ENCODE measurements around the gene MRRF. TPM values are rescaled to one million over a fixed set of nuclear protein-coding genes. Genes with fewer than 3 reads are reported as not detected.

Gene MRRF
- total and polyA plus RNA-seq, 2 of the 4 experiments (the other 2 are of a cell fraction), result 32.1 to 38.0 TPM

DNA sequence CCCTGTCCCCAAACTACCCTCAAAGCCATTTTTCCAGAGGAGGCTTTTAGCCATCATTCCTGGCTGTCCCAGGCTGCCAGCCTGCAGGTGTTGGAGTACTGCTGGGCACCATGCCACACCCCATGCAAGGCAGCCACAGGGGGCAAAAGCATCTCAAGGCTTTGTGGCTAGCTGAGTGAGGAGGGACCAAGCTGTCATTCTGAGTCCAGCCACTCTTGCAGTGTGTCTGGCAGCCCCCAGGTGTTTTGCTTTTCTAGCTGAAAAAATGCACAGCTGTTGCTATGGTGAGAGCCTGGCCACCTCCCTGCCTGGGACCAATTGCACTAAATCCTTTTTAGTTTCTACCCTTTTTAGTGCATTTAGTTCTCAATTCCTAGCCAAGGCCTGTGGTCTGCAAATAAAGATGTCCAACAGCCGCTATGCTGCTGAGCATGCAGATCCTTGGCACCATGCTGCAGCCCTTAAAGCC, 55.8 kb downstream of the MRRF start:
- no peak overlapping the region for H3K14ac ChIP-seq (replicated peaks; ENCODE audit: low read depth, low read length)
- in situ Hi-C loops (cut with MboI; ENCODE audit: low sequenced_read_pairs), result no loop called here
- no peaks in the 10 kb centered on the region for H3K27me3 ChIP-seq (ENCODE audit: control insufficient read depth, insufficient read depth, low read length)
- H2AK5ac ChIP-seq (ENCODE audit: low read depth, low read length), result no peak overlapping the region
- H3K9me1 ChIP-seq (ENCODE audit: insufficient read depth, low read length), result peaks cover 10% of the 10 kb centered on the region
- dilution Hi-C loops (cut with HindIII; ENCODE audit: low sequenced_read_pairs, unreplicated experiment), result no loop called here
- intact Hi-C loops (cut with micrococcal nuclease), result no loop called here
- no peak overlapping the region for H2BK5ac ChIP-seq (ENCODE audit: low read depth, low read length, poor library complexity, severe bottlenecking)
- H3K4me1 ChIP-seq (ENCODE audit: control insufficient read depth, insufficient read depth, low read length), result peaks cover 8% of the 10 kb centered on the region
- H3K4me3 ChIP-seq (ENCODE audit: insufficient read depth, low read depth, low read length), result no peak overlapping the region
- DNase-seq, result no peak
- H2AK9ac ChIP-seq (replicated peaks; ENCODE audit: low read depth, low read length, poor library complexity), result no peak overlapping the region
- H3K79me1 ChIP-seq (ENCODE audit: low read depth in 1 of 2, low read length in 2 of 2), result no peaks in the 10 kb centered on the region; a peak in 1 of 4 replicates
- no peak overlapping the region for H3K56ac ChIP-seq (ENCODE audit: extremely low read depth, insufficient read depth, low read length)
- H3K27ac ChIP-seq (ENCODE audit: insufficient read depth, low read length), result no peak overlapping the region
- no peak overlapping the region for H2AFZ ChIP-seq (replicated peaks; ENCODE audit: low read length, poor library complexity)
- H3K4ac ChIP-seq (ENCODE audit: low read depth, low read length), result no peak overlapping the region
- H2BK15ac ChIP-seq (ENCODE audit: low read depth, low read length), result no peak overlapping the region
- no peak for TF ChIP-seq ELK1 (IDR thresholded peaks at IDR 0.05; ENCODE audit: borderline replicate concordance, low read depth, low read length)
- no peak for TF ChIP-seq CHD1 (IDR thresholded peaks at IDR 0.05; ENCODE audit: low read depth, low read length)
- no peak for TF ChIP-seq SMC3 (IDR thresholded peaks at IDR 0.05; ENCODE audit: low read depth, low read length)
- TF ChIP-seq RFX5 (IDR thresholded peaks at IDR 0.05; ENCODE audit: low read depth, low read length), result no peak
- TF ChIP-seq RCOR1 (IDR thresholded peaks at IDR 0.05; ENCODE audit: insufficient replicate concordance, low read length), result no peak
- TF ChIP-seq RAD21 (IDR thresholded peaks at IDR 0.05; ENCODE audit: low read length), result no peak
- no peak for TF ChIP-seq BHLHE40 (IDR thresholded peaks at IDR 0.05; ENCODE audit: low read depth, low read length)
- TF ChIP-seq MAFK (IDR thresholded peaks at IDR 0.05; ENCODE audit: low read depth, low read length), result no peak
- no peak for TF ChIP-seq MXI1 (IDR thresholded peaks at IDR 0.05; ENCODE audit: borderline replicate concordance, low read depth, low read length)
- no peak for TF ChIP-seq CEBPB (IDR thresholded peaks at IDR 0.05; ENCODE audit: low read depth, low read length)
- TF ChIP-seq FOS (IDR thresholded peaks at IDR 0.05; ENCODE audit: low read depth, low read length), result no peak
- no peak for TF ChIP-seq MAZ (IDR thresholded peaks at IDR 0.05; ENCODE audit: borderline replicate concordance, low read depth, low read length)
- TF ChIP-seq, protein P1, sequence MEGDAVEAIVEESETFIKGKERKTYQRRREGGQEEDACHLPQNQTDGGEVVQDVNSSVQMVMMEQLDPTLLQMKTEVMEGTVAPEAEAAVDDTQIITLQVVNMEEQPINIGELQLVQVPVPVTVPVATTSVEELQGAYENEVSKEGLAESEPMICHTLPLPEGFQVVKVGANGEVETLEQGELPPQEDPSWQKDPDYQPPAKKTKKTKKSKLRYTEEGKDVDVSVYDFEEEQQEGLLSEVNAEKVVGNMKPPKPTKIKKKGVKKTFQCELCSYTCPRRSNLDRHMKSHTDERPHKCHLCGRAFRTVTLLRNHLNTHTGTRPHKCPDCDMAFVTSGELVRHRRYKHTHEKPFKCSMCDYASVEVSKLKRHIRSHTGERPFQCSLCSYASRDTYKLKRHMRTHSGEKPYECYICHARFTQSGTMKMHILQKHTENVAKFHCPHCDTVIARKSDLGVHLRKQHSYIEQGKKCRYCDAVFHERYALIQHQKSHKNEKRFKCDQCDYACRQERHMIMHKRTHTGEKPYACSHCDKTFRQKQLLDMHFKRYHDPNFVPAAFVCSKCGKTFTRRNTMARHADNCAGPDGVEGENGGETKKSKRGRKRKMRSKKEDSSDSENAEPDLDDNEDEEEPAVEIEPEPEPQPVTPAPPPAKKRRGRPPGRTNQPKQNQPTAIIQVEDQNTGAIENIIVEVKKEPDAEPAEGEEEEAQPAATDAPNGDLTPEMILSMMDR (conservative IDR thresholded peaks at IDR 0.05; ENCODE audit: low read depth, low read length), result no peak
- no peak for TF ChIP-seq NFE2L2 (IDR thresholded peaks at IDR 0.05; ENCODE audit: low read depth, low read length)
- no peak for TF ChIP-seq USF2 (IDR thresholded peaks at IDR 0.05; ENCODE audit: low read depth, low read length)
- TF ChIP-seq POLR2A (IDR thresholded peaks at IDR 0.05; ENCODE audit: low read depth, low read length), result no peak
- no peak overlapping the region for H2BK120ac ChIP-seq (ENCODE audit: low read depth, low read length)
- H3K18ac ChIP-seq (ENCODE audit: low read depth, low read length), result no peak overlapping the region
- no peak overlapping the region for H4K8ac ChIP-seq (ENCODE audit: low read depth in 2 of 2, low read length in 2 of 2)
- CTCF ChIA-PET, result interaction anchor here (1.2 kb wide), 1 partner anchor 10 kb away, joined by 3 read pairs; no protein-coding TSS in a partner anchor
- H3K9ac ChIP-seq (ENCODE audit: low read depth, low read length), result no peak overlapping the region
- no CpG with 5 or more reads among the region's 1 CpG for WGBS, 2 experiments (ENCODE audit: extremely low coverage in 2 of 2, insufficient read length in 1 of 2)
- H4K91ac ChIP-seq (ENCODE audit: insufficient read depth, low read depth, low read length), result no peak overlapping the region
- no peak overlapping the region for H2BK20ac ChIP-seq (ENCODE audit: low read depth, low read length)
- no peak for ATAC-seq (ENCODE audit: low read depth)
- no peak overlapping the region for H3K23ac ChIP-seq (ENCODE audit: low read depth, low read length)
- peaks cover 8% of the 10 kb centered on the region; the same call in 1 of the 2 replicates for H4K20me1 ChIP-seq (ENCODE audit: insufficient read depth, low read length)
- peaks cover 15% of the 10 kb centered on the region for H3K36me3 ChIP-seq (ENCODE audit: control insufficient read depth, insufficient read depth, low read length)
- no TSS peak for BruUV-seq (replicated peaks)
- no peaks in the 10 kb centered on the region for H3K9me3 ChIP-seq (ENCODE audit: control insufficient read depth, insufficient read depth, low read length)
- POLR2A ChIA-PET (ENCODE audit: unreplicated experiment), result no interaction called here
- no peak overlapping the region for H3K4me2 ChIP-seq (ENCODE audit: low read depth, low read length)
- no peak overlapping the region for H4K5ac ChIP-seq (ENCODE audit: low read depth, low read length)

Data from IMR-90 (cell line).